OCI-LY7 (cell line): ENCODE measurements around the gene LRBA. TPM values are rescaled to one million over a fixed set of nuclear protein-coding genes. Genes with fewer than 3 reads are reported as not detected.

Experiments used
- BruUV-seq: library from RNA; stranded (reverse); fragments of 400-500 nt; replicated peaks from 2 replicates; lab custom pipeline; 2021; lab: Mats Ljungman, UMichigan
- CTCF ChIA-PET: fragments of 300-600 bp; sonication (Branson Sonifier 250); formaldehyde crosslinking; loops from one replicate; lab custom pipeline; 2022; ENCODE audit warnings: antibody characterized with exemption; ENCODE audit not compliant: unreplicated experiment; lab: Charles Lee
- POLR2A ChIA-PET: fragments of 300-600 bp; sonication (Branson Sonifier 250); formaldehyde crosslinking; loops from one replicate; lab custom pipeline; 2022; ENCODE audit warnings: antibody characterized with exemption; lab: Charles Lee
- DNase-seq: peaks from one replicate; pipeline ENCODE4 v3.0.0-alpha.2; 2015; ENCODE audit warnings: low spot score
- H2AFZ ChIP-seq: fragments of 200-600 bp; sonication (generic), shearing (Covaris generic); 2 replicates; pipeline ENCODE4 v1.6.1; 2014; ENCODE audit warnings: mild to moderate bottlenecking, antibody characterized with exemption, low read length, moderate library complexity
- H3K27ac ChIP-seq: fragments of 200-600 bp; sonication (generic); 2 replicates; pipeline ENCODE4 v1.5.1; 2014; ENCODE audit warnings: mixed run types, low read depth, mild to moderate bottlenecking, moderate library complexity, low read length, inconsistent platforms; ENCODE audit not compliant: poor library complexity, severe bottlenecking
- H3K36me3 ChIP-seq: fragments of 200-600 bp; sonication (generic); 2 replicates; pipeline ENCODE4 v1.6.1; 2014; ENCODE audit warnings: mild to moderate bottlenecking, antibody characterized with exemption, low read length, moderate library complexity, mixed read lengths; ENCODE audit not compliant: insufficient read depth
- H3K4me1 ChIP-seq: fragments of 200-600 bp; sonication (generic); 2 replicates; pipeline ENCODE4 v1.5.1; 2014; ENCODE audit warnings: mild to moderate bottlenecking, low read length; ENCODE audit not compliant: insufficient read depth, poor library complexity, severe bottlenecking
- H3K4me2 ChIP-seq: fragments of 200-600 bp; sonication (generic); 2 replicates; pipeline ENCODE4 v1.6.1; 2014; ENCODE audit warnings: mild to moderate bottlenecking, low read length
- H3K4me3 ChIP-seq: fragments of 200-600 bp; sonication (generic); 2 replicates; pipeline ENCODE4 v1.5.1; 2014; ENCODE audit warnings: mild to moderate bottlenecking, low read depth, low read length; ENCODE audit not compliant: poor library complexity, severe bottlenecking
- H3K79me2 ChIP-seq: fragments of 200-600 bp; sonication (generic); 2 replicates; pipeline ENCODE4 v1.6.1; 2016; ENCODE audit warnings: low read depth, mild to moderate bottlenecking, low read length, moderate library complexity, mixed read lengths; ENCODE audit not compliant: insufficient read depth
- H3K9me2 ChIP-seq: fragments of 200-600 bp; sonication (generic); 2 replicates; pipeline ENCODE4 v1.6.1; 2016; ENCODE audit warnings: mild to moderate bottlenecking, low read length, mixed read lengths; ENCODE audit not compliant: insufficient read depth
- H3K9me3 ChIP-seq: fragments of 200-600 bp; sonication (generic); 2 replicates; pipeline ENCODE4 v1.6.1; 2014; ENCODE audit warnings: mild to moderate bottlenecking, mixed run types, low read length, mixed read lengths
- H4K20me1 ChIP-seq: fragments of 200-600 bp; sonication (generic); 2 replicates; pipeline ENCODE4 v1.6.1; 2014; ENCODE audit warnings: mild to moderate bottlenecking, antibody characterized with exemption, low read length, moderate library complexity, mixed read lengths; ENCODE audit not compliant: insufficient read depth
- CTCF ChIP-seq: fragments of 200-600 bp; sonication (generic); conservative IDR thresholded peaks from 2 replicates; pipeline ENCODE4 v1.5.1; 2014; ENCODE audit warnings: mild to moderate bottlenecking, antibody characterized with exemption, low read length, moderate library complexity, mixed read lengths
- EZH2phosphoT487 ChIP-seq: fragments of 200-600 bp; sonication (generic); IDR thresholded peaks from 2 replicates; pipeline ENCODE4 v1.6.1; 2018; ENCODE audit warnings: low read depth, borderline replicate concordance, mild to moderate bottlenecking, mixed run types, antibody characterized with exemption, low read length, moderate library complexity, mixed read lengths
- intact Hi-C: fragments of 100-400 bp; cut with micrococcal nuclease; formaldehyde crosslinking; loops from one replicate; pipeline ENCODE4 v1.10.0; 2022; ENCODE audit not compliant: unreplicated experiment
- total RNA-seq, 2 experiments: library from RNA; depleted of rRNA in 1 of 2; stranded (reverse); fragments of >200 nt in 1 of 2; shearing (Covaris generic) in 1 of 2; gene quantifications; 2 replicates each; pipeline ENCODE4 v1.2.3, GENCODE V29; 2014 to 2022

Gene LRBA
- total RNA-seq, 2 experiments from 2014 or later = 60.4 to 66.7 TPM

GRCh38 chr4:150940123-150940522 lies 75.0 kb downstream of the LRBA start:
- BruUV-seq = no TSS peak
- CTCF ChIA-PET = no interaction called here
- no peak overlapping the region for H3K4me3 ChIP-seq
- intact Hi-C loops = no loop called here
- H4K20me1 ChIP-seq = peaks cover 12% of the 10 kb centered on the region; the same call in 1 of the 2 replicates
- no peaks in the 10 kb centered on the region for H3K36me3 ChIP-seq
- no peak overlapping the region for H3K27ac ChIP-seq
- POLR2A ChIA-PET = no interaction called here
- H3K79me2 ChIP-seq = peaks cover 42% of the 10 kb centered on the region
- DNase-seq = no peak
- H3K9me2 ChIP-seq = no peaks in the 10 kb centered on the region
- no peak overlapping the region for H2AFZ ChIP-seq
- H3K9me3 ChIP-seq = no peaks in the 10 kb centered on the region
- TF ChIP-seq CTCF = no peak
- TF ChIP-seq EZH2phosphoT487 = no peak
- no peak overlapping the region for H3K4me2 ChIP-seq
- no peaks in the 10 kb centered on the region for H3K4me1 ChIP-seq

GRCh38 chr4:150939530-150939929 lies 75.6 kb downstream of the LRBA start:
- Histone ChIP-seq H3K4me3 (no peak overlapping the region), H3K9me3 (no peaks in the 10 kb centered on the region), H3K79me2 (peaks cover 37% of the 10 kb centered on the region), H3K9me2 (no peaks in the 10 kb centered on the region), H2AFZ (no peak overlapping the region), H4K20me1 (peaks cover 12% of the 10 kb centered on the region; the same call in 1 of the 2 replicates), H3K36me3 (no peaks in the 10 kb centered on the region), H3K4me2 (no peak overlapping the region), H3K27ac (no peak overlapping the region), H3K4me1 (no peaks in the 10 kb centered on the region)
- TF ChIP-seq CTCF (no peak), EZH2phosphoT487 (no peak)
- intact Hi-C loops = no loop called here
- POLR2A ChIA-PET = interaction anchor here (0.6 kb wide), 1 partner anchor 1694 kb away, joined by 3 read pairs; no protein-coding TSS in a partner anchor
- CTCF ChIA-PET = no interaction called here
- no TSS peak for BruUV-seq
- DNase-seq = no peak

- H3K36me3 ChIP-seq = no peaks in the 10 kb centered on the region
- ChIA-PET CTCF (no interaction called here), POLR2A (interaction anchor here (0.6 kb wide), 2 partner anchors 16 to 1695 kb away, joined by 3 read pairs; no protein-coding TSS in a partner anchor)
- no peak overlapping the region for H2AFZ ChIP-seq
- peaks cover 33% of the 10 kb centered on the region for H3K79me2 ChIP-seq
- no peak overlapping the region for H3K4me2 ChIP-seq
- TF ChIP-seq EZH2phosphoT487 (no peak), CTCF (no peak)
- no peaks in the 10 kb centered on the region for H3K9me2 ChIP-seq
- no TSS peak for BruUV-seq
- H3K9me3 ChIP-seq = no peaks in the 10 kb centered on the region
- no peaks in the 10 kb centered on the region for H3K4me1 ChIP-seq
- no peak overlapping the region for H3K4me3 ChIP-seq
- intact Hi-C loops = no loop called here
- no peak overlapping the region for H3K27ac ChIP-seq
- DNase-seq = no peak
- H4K20me1 ChIP-seq = peaks cover 12% of the 10 kb centered on the region; the same call in 1 of the 2 replicates
These were observed 76.1 kb downstream of the LRBA start for GRCh38 chr4:150938873-150939499.
